PC-3 (cell line): ENCODE results near the gene MAPK8. TPM values are rescaled to one million over a fixed set of nuclear protein-coding genes. Genes with fewer than 3 reads are reported as not detected.

Experiments
- ATAC-seq: fragments of 200-7000 bp; cut with Tn5 transposase; 2 replicates; pipeline ENCODE4 v1.9.1; 2020; ENCODE audit warnings: mild to moderate bottlenecking, moderate library complexity
- BruUV-seq: library from RNA; stranded (reverse); fragments of 400-500 nt; replicated peaks from 2 replicates; lab custom pipeline; 2021; lab: Mats Ljungman, UMichigan
- CTCF ChIA-PET: fragments of 300-600 bp; sonication (Branson Sonifier 250); formaldehyde crosslinking; loops from one replicate; lab custom pipeline; 2022; ENCODE audit warnings: antibody characterized with exemption; lab: Charles Lee
- POLR2A ChIA-PET: fragments of 300-600 bp; sonication (Branson Sonifier 250); formaldehyde crosslinking; loops from one replicate; lab custom pipeline; 2022; ENCODE audit warnings: antibody characterized with exemption; ENCODE audit not compliant: unreplicated experiment; lab: Charles Lee
- DNase-seq: peaks from one replicate; pipeline ENCODE4 v3.0.0-alpha.2; 2015
- H2AFZ ChIP-seq: fragments of 300-600 bp; sonication (generic); 2 replicates; pipeline ENCODE4 v1.6.0; 2016; ENCODE audit warnings: antibody characterized with exemption, low read length
- H3F3A ChIP-seq: fragments of 300-600 bp; sonication (generic); one replicate; pipeline ENCODE4 v1.6.0; 2017; ENCODE audit warnings: antibody characterized with exemption, low read length, control low read depth, mild to moderate bottlenecking; ENCODE audit not compliant: unreplicated experiment
- H3K27ac ChIP-seq: fragments of 300-600 bp; sonication (generic); 2 replicates; pipeline ENCODE4 v1.5.1; 2016; ENCODE audit warnings: mild to moderate bottlenecking, low read length
- H3K27me3 ChIP-seq: fragments of 300-600 bp; sonication (generic); 2 replicates; pipeline ENCODE4 v1.6.1; 2016; ENCODE audit warnings: low read length, mixed read lengths
- H3K36me3 ChIP-seq: fragments of 300-600 bp; sonication (generic); 2 replicates; pipeline ENCODE4 v1.6.1; 2016; ENCODE audit warnings: low read depth, mixed run types, low read length, mixed read lengths
- H3K4me1 ChIP-seq: fragments of 300-600 bp; sonication (generic); 2 replicates; pipeline ENCODE4 v1.5.1; 2016; ENCODE audit warnings: low read length; ENCODE audit not compliant: insufficient read depth
- H3K4me2 ChIP-seq: fragments of 300-600 bp; sonication (generic); 2 replicates; pipeline ENCODE4 v1.6.0; 2016; ENCODE audit warnings: low read length
- H3K4me3 ChIP-seq: fragments of 300-600 bp; sonication (generic); 2 replicates; pipeline ENCODE4 v1.5.1; 2016; ENCODE audit warnings: mild to moderate bottlenecking, low read length, mixed read lengths
- H3K79me2 ChIP-seq: fragments of 300-600 bp; sonication (generic); 2 replicates; pipeline ENCODE4 v1.6.1; 2017; ENCODE audit warnings: low read length, mixed read lengths
- H3K9ac ChIP-seq: fragments of 300-600 bp; sonication (generic); 2 replicates; pipeline ENCODE4 v1.6.0; 2016; ENCODE audit warnings: mild to moderate bottlenecking, low read length
- H3K9me2 ChIP-seq: fragments of 300-600 bp; sonication (generic); replicated peaks from 2 replicates; pipeline ENCODE4 v1.6.1; 2016; ENCODE audit warnings: mixed run types, low read length, mixed read lengths
- H3K9me3 ChIP-seq: fragments of 300-600 bp; sonication (generic); 2 replicates; pipeline ENCODE4 v1.6.1; 2016; ENCODE audit warnings: low read length, mixed read lengths
- H4K20me1 ChIP-seq: fragments of 300-600 bp; sonication (generic); 2 replicates; pipeline ENCODE4 v1.6.1; 2016; ENCODE audit warnings: low read length, mixed read lengths
- CTCF ChIP-seq: fragments of 300-600 bp; sonication (generic); conservative IDR thresholded peaks from 2 replicates; pipeline ENCODE4 v1.5.1; 2017; ENCODE audit warnings: antibody characterized with exemption, low read depth, mild to moderate bottlenecking, low read length
- EZH2 ChIP-seq: fragments of 300-600 bp; sonication (generic); IDR thresholded peaks from one replicate; pipeline ENCODE4 v1.6.1; 2017; ENCODE audit warnings: antibody characterized with exemption, mild to moderate bottlenecking, low read length; ENCODE audit not compliant: unreplicated experiment
- EZH2phosphoT487 ChIP-seq: fragments of 300-600 bp; sonication (generic); IDR thresholded peaks from 2 replicates; pipeline ENCODE4 v1.6.1; 2018; ENCODE audit warnings: mild to moderate bottlenecking, antibody characterized with exemption, low read length, borderline replicate concordance
- intact Hi-C: fragments of 100-400 bp; cut with micrococcal nuclease; formaldehyde crosslinking; loops from 2 replicates; pipeline ENCODE4 v1.9.0; 2023
- total RNA-seq: library from RNA; depleted of rRNA; stranded (reverse); fragments of >200 nt; gene quantifications from 2 replicates; pipeline ENCODE4 v1.2.3, GENCODE V29; 2014

The MAPK8 gene
- total RNA-seq, 1 experiment from 2014 or later, result 26.6 TPM

- no peak overlapping the region for H3K4me2 ChIP-seq
- H3K9me2 ChIP-seq, result no peaks in the 10 kb centered on the region
- H3K27me3 ChIP-seq, result no peaks in the 10 kb centered on the region
- H3K27ac ChIP-seq, result no peak overlapping the region
- no peak overlapping the region for H3K9ac ChIP-seq
- no peaks in the 10 kb centered on the region for H3K9me3 ChIP-seq
- no peak overlapping the region for H3K4me3 ChIP-seq
- no peaks in the 10 kb centered on the region for H3K36me3 ChIP-seq
- TF ChIP-seq EZH2 (no peak), CTCF (no peak), EZH2phosphoT487 (no peak)
- H3F3A ChIP-seq, result no peaks in the 10 kb centered on the region
- no peaks in the 10 kb centered on the region for H4K20me1 ChIP-seq
- ATAC-seq, result no peak
- H3K4me1 ChIP-seq, result no peaks in the 10 kb centered on the region
- CTCF ChIA-PET, result no interaction called here
- intact Hi-C loops, result no loop called here
- BruUV-seq, result no TSS peak
- H2AFZ ChIP-seq, result no peak overlapping the region
- H3K79me2 ChIP-seq, result no peaks in the 10 kb centered on the region
- DNase-seq, result no peak
- POLR2A ChIA-PET, result no interaction called here
Measured at GRCh38 chr10:48454302-48455054, 148.0 kb downstream of the MAPK8 start.

- Histone ChIP-seq H2AFZ (no peak overlapping the region), H3K79me2 (no peaks in the 10 kb centered on the region), H3K4me3 (no peak overlapping the region), H3K9me2 (no peaks in the 10 kb centered on the region), H3K9ac (no peak overlapping the region), H3K4me2 (no peak overlapping the region), H3K27me3 (no peaks in the 10 kb centered on the region), H3K9me3 (no peaks in the 10 kb centered on the region), H3K36me3 (no peaks in the 10 kb centered on the region), H4K20me1 (no peaks in the 10 kb centered on the region), H3K27ac (no peak overlapping the region), H3K4me1 (no peaks in the 10 kb centered on the region), H3F3A (no peaks in the 10 kb centered on the region)
- no TSS peak for BruUV-seq
- intact Hi-C loops, result no loop called here
- POLR2A ChIA-PET, result no interaction called here
- no peak for DNase-seq
- CTCF ChIA-PET, result no interaction called here
- no peak for ATAC-seq
- TF ChIP-seq EZH2phosphoT487, result no peak
- no peak for TF ChIP-seq EZH2
- no peak for TF ChIP-seq CTCF
Measured at GRCh38 chr10:48455055-48455391, 148.5 kb downstream of the MAPK8 start.

GRCh38 chr10:48455392-48456151, 149.1 kb downstream of the MAPK8 start:
- H3K4me1 ChIP-seq, result no peaks in the 10 kb centered on the region
- H3K9ac ChIP-seq, result no peak overlapping the region
- H3F3A ChIP-seq, result no peaks in the 10 kb centered on the region
- BruUV-seq, result no TSS peak
- no peak overlapping the region for H3K27ac ChIP-seq
- no peak for DNase-seq
- no peak overlapping the region for H3K4me2 ChIP-seq
- ChIA-PET POLR2A (no interaction called here), CTCF (no interaction called here)
- no peaks in the 10 kb centered on the region for H3K9me2 ChIP-seq
- ATAC-seq, result no peak
- H3K79me2 ChIP-seq, result no peaks in the 10 kb centered on the region
- H4K20me1 ChIP-seq, result no peaks in the 10 kb centered on the region
- H3K36me3 ChIP-seq, result no peaks in the 10 kb centered on the region
- no peak overlapping the region for H3K4me3 ChIP-seq
- no peaks in the 10 kb centered on the region for H3K27me3 ChIP-seq
- intact Hi-C loops, result no loop called here
- H3K9me3 ChIP-seq, result no peaks in the 10 kb centered on the region
- TF ChIP-seq EZH2phosphoT487, result no peak
- TF ChIP-seq CTCF, result no peak
- no peak for TF ChIP-seq EZH2
- H2AFZ ChIP-seq, result no peak overlapping the region
